ENCODE data around the gene TBCE. TPM values are rescaled to one million over a fixed set of nuclear protein-coding genes. Genes with fewer than 3 reads are reported as not detected.

Gene TBCE
- total and polyA plus RNA-seq, 9 of the 15 experiments (the other 6 are each of a cell fraction or from before 2014, with no cell fraction given): 52.6 to 92.1 (median 82.1) TPM

GRCh38 chr1:235324296-235324695, 42.9 kb upstream of the TBCE start:
- 80% methylated on average over 5 of the region's 5 CpGs for WGBS (ENCODE audit: insufficient coverage, low coverage, missing lambda C conversion rate)
- no peak overlapping the region for H2AFZ ChIP-seq (ENCODE audit: low read depth, low read length)
- POLR2A ChIA-PET: interaction anchor here (0.5 to 5.0 kb wide), 5 partner anchors 8 to 199 kb away, joined by 3 to 38 read pairs (median 3); partner anchors contain the start of gene TBCE
- H3K27ac ChIP-seq (ENCODE audit: extremely low read depth, low read depth, low read length): no peak overlapping the region
- H3K79me2 ChIP-seq (ENCODE audit: control insufficient read depth, insufficient read depth, low read length): peaks cover 90% of the 10 kb centered on the region
- no peak for FAIRE-seq
- peaks cover 40% of the 10 kb centered on the region; the same call in 2 of the 3 replicates for H3K36me3 ChIP-seq (ENCODE audit: control insufficient read depth, insufficient read depth, low read length)
- H3K27me3 ChIP-seq (ENCODE audit: control insufficient read depth in 2 of 2, insufficient read depth in 2 of 2, low read length in 2 of 2): no peaks in the 10 kb centered on the region
- intact Hi-C loops (cut with micrococcal nuclease) (no loop called here), in situ Hi-C loops (cut with MboI) (no loop called here)
- no peak for DNase-seq (ENCODE audit: extremely low read depth in 1 of 4, low spot score in 3 of 4)
- CTCF ChIA-PET (ENCODE audit: low intra/inter-chr PET ratio): no interaction called here
- no peak for ATAC-seq
- no peaks in the 10 kb centered on the region for H3K9me3 ChIP-seq (replicated peaks; ENCODE audit: control insufficient read depth, insufficient read depth, low read depth, low read length)
- no peaks in the 10 kb centered on the region; the same call in 1 of the 2 replicates for H4K20me1 ChIP-seq (replicated peaks; ENCODE audit: control insufficient read depth, insufficient read depth, low read length)
- no peak for TF ChIP-seq SMAD4 (CRISPR knock-in tag; conservative IDR thresholded peaks at IDR 0.05)
- TF ChIP-seq, protein P1, sequence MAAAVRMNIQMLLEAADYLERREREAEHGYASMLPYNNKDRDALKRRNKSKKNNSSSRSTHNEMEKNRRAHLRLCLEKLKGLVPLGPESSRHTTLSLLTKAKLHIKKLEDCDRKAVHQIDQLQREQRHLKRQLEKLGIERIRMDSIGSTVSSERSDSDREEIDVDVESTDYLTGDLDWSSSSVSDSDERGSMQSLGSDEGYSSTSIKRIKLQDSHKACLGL (CRISPR knock-in tag; IDR thresholded peaks at IDR 0.05; ENCODE audit: borderline replicate concordance, poor library complexity, severe bottlenecking): no peak
- TF ChIP-seq YY1 (IDR thresholded peaks at IDR 0.05; ENCODE audit: borderline replicate concordance in 1 of 3, control insufficient read depth in 1 of 3, extremely low read depth in 1 of 3, insufficient read depth in 3 of 3, insufficient read length in 1 of 3, insufficient replicate concordance in 2 of 3, low read depth in 1 of 3, low read length in 2 of 3): no peak
- TF ChIP-seq THRA (IDR thresholded peaks at IDR 0.05): no peak
- TF ChIP-seq VEZF1 (CRISPR knock-in tag; IDR thresholded peaks at IDR 0.05): no peak
- TF ChIP-seq, protein P2, sequence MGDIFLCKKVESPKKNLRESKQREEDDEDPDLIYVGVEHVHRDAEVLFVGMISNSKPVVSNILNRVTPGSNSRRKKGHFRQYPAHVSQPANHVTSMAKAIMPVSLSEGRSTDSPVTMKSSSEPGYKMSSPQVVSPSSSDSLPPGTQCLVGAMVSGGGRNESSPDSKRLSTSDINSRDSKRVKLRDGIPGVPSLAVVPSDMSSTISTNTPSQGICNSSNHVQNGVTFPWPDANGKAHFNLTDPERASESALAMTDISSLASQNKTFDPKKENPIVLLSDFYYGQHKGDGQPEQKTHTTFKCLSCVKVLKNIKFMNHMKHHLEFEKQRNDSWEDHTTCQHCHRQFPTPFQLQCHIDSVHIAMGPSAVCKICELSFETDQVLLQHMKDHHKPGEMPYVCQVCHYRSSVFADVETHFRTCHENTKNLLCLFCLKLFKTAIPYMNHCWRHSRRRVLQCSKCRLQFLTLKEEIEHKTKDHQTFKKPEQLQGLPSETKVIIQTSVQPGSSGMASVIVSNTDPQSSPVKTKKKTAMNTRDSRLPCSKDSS (IDR thresholded peaks at IDR 0.05; ENCODE audit: low read depth, partially characterized antibody): no peak
- BruUV-seq (replicated peaks): no TSS peak
- H3K4me1 ChIP-seq (replicated peaks in 1 of 2; ENCODE audit: control insufficient read depth in 2 of 2, insufficient read depth in 2 of 2, low read length in 2 of 2): peaks cover 7 to 16% of the 10 kb centered on the region in 2 experiments; a peak in 4 of 5 replicates
- H3K9ac ChIP-seq (ENCODE audit: insufficient read depth in 1 of 2, low read depth in 2 of 2, low read length in 2 of 2): peak overlapping the region; percentile 23 to 84; a peak in 2 of 4 replicates
- peak overlapping the region; percentile 27 for H3K4me2 ChIP-seq (ENCODE audit: insufficient read depth, low read length)
- no peak overlapping the region for H3K4me3 ChIP-seq
- H3K9me1 ChIP-seq (ENCODE audit: control insufficient read depth, insufficient read depth, low read length): no peaks in the 10 kb centered on the region
